DND-41 (cell line): Measurements from ENCODE around the gene ANGPTL5.
A peak's percentile ranks its signal among the peaks of the same experiment; 100 is the strongest.

Source experiments
- ATAC-seq: fragments of 200-7000 bp; cut with Tn5 transposase; 3 replicates; pipeline ENCODE4 v1.9.1; 2021; ENCODE audit warnings: low read depth; ENCODE audit not compliant: insufficient read depth
- DNase-seq: peaks from one replicate; pipeline ENCODE4 v3.0.0-alpha.2; 2020
- H2AFZ ChIP-seq: 2 replicates; pipeline ENCODE4 v1.6.0; 2012; ENCODE audit warnings: low read depth, low read length
- H3K27ac ChIP-seq: 2 replicates; pipeline ENCODE4 v1.5.1; 2012; ENCODE audit warnings: low read length, inconsistent platforms
- H3K27me3 ChIP-seq: fragments of 200-600 bp; sonication (generic); 2 replicates; pipeline ENCODE4 v1.6.0; 2012; ENCODE audit warnings: low read length, mild to moderate bottlenecking, inconsistent platforms; ENCODE audit not compliant: insufficient read depth, poor library complexity
- H3K36me3 ChIP-seq: 2 replicates; pipeline ENCODE4 v1.5.1; 2012; ENCODE audit warnings: low read length, inconsistent platforms; ENCODE audit not compliant: insufficient read depth
- H3K4me1 ChIP-seq: 2 replicates; pipeline ENCODE4 v1.5.1; 2012; ENCODE audit warnings: mild to moderate bottlenecking, low read length; ENCODE audit not compliant: insufficient read depth
- H3K4me2 ChIP-seq: 2 replicates; pipeline ENCODE4 v1.6.0; 2012; ENCODE audit warnings: mild to moderate bottlenecking, moderate library complexity, low read length, inconsistent platforms; ENCODE audit not compliant: insufficient read depth
- H3K4me3 ChIP-seq, 2 experiments: fragments of 200-600 bp in 1 of 2; shearing (Covaris generic) in 1 of 2; 2 replicates each; pipeline ENCODE4 v1.5.1; 2012 to 2016; ENCODE audit warnings: inconsistent platforms in 2 of 2, low read length in 2 of 2, mild to moderate bottlenecking in 2 of 2, low read depth in 1 of 2, moderate library complexity in 1 of 2
- H3K79me2 ChIP-seq: 2 replicates; pipeline ENCODE4 v1.6.0; 2012; ENCODE audit warnings: low read length, inconsistent platforms; ENCODE audit not compliant: insufficient read depth
- H3K9ac ChIP-seq: 2 replicates; pipeline ENCODE4 v1.6.0; 2012; ENCODE audit warnings: low read depth, mild to moderate bottlenecking, inconsistent platforms, low read length, moderate library complexity
- H3K9me3 ChIP-seq: 2 replicates; pipeline ENCODE4 v1.5.1; 2012; ENCODE audit warnings: low read length, moderate library complexity, mild to moderate bottlenecking, inconsistent platforms; ENCODE audit not compliant: insufficient read depth, severe bottlenecking
- H4K20me1 ChIP-seq: 2 replicates; pipeline ENCODE4 v1.6.0; 2012; ENCODE audit warnings: low read length; ENCODE audit not compliant: insufficient read depth
- CTCF ChIP-seq: IDR thresholded peaks from 2 replicates; pipeline ENCODE4 v1.5.1; 2012; ENCODE audit warnings: borderline replicate concordance, low read length, moderate library complexity, mild to moderate bottlenecking; ENCODE audit not compliant: poor library complexity, severe bottlenecking; ENCODE audit errors: extremely low read depth
- EZH2 ChIP-seq: IDR thresholded peaks from 3 replicates; pipeline ENCODE4 v1.6.1; 2012; ENCODE audit warnings: borderline replicate concordance, low read depth, mild to moderate bottlenecking, moderate library complexity, low read length, inconsistent platforms; ENCODE audit not compliant: severe bottlenecking

The ANGPTL5 gene

GRCh38 chr11:101914738-101915426 lies 1.4 kb downstream of the ANGPTL5 start, which contains the start of gene CEP126:
CEP126 (plus strand) TSS chr11:101915010; CDS start chr11:101915285, 275 bp downstream.
- H3K4me3 ChIP-seq = peak within 1 kb of the TSS; percentile 24 to 71
- H3K27ac ChIP-seq = peak within 1 kb of the TSS; percentile 62
- H3K79me2 ChIP-seq = no peaks in the 10 kb centered on the region
- no peaks in the 10 kb centered on the region for H4K20me1 ChIP-seq
- H3K9me3 ChIP-seq = no peaks in the 10 kb centered on the region
- peaks cover 22% of the 10 kb centered on the region for H3K4me1 ChIP-seq
- peak within 1 kb of the TSS; percentile 89 for H2AFZ ChIP-seq
- no peaks in the 10 kb centered on the region for H3K27me3 ChIP-seq
- peak; percentile 95 for DNase-seq
- peak within 1 kb of the TSS; percentile 79 for H3K4me2 ChIP-seq
- peak; percentile 94 for ATAC-seq
- peak within 1 kb of the TSS; percentile 55 for H3K9ac ChIP-seq
- peak; percentile 68 for TF ChIP-seq CTCF
- TF ChIP-seq EZH2 = no peak
- no peaks in the 10 kb centered on the region for H3K36me3 ChIP-seq

GRCh38 chr11:101914341-101914737 lies 2.0 kb downstream of the ANGPTL5 start:
- H3K27ac ChIP-seq = no peak overlapping the region; the same call in 1 of the 2 replicates
- H3K9ac ChIP-seq = peak overlapping the region; percentile 55
- H3K27me3 ChIP-seq = no peaks in the 10 kb centered on the region
- TF ChIP-seq CTCF = no peak
- no peak for TF ChIP-seq EZH2
- H3K36me3 ChIP-seq = no peaks in the 10 kb centered on the region
- H3K79me2 ChIP-seq = no peaks in the 10 kb centered on the region
- peak overlapping the region; percentile 66 for H2AFZ ChIP-seq
- peak overlapping the region; percentile 79 for H3K4me2 ChIP-seq
- peak overlapping the region in 1 of 2 experiments; percentile 71; a peak in 3 of 4 replicates for H3K4me3 ChIP-seq
- DNase-seq = no peak
- no peaks in the 10 kb centered on the region for H4K20me1 ChIP-seq
- H3K4me1 ChIP-seq = peaks cover 22% of the 10 kb centered on the region
- no peaks in the 10 kb centered on the region for H3K9me3 ChIP-seq
- no peak for ATAC-seq

GRCh38 chr11:101913656-101914055 lies 2.7 kb downstream of the ANGPTL5 start:
- no peak overlapping the region for H3K4me2 ChIP-seq
- no peak for ATAC-seq
- no peak overlapping the region for H3K9ac ChIP-seq
- no peak overlapping the region for H3K4me3 ChIP-seq
- DNase-seq = no peak
- H2AFZ ChIP-seq = no peak overlapping the region
- TF ChIP-seq CTCF (no peak), EZH2 (no peak)
- H4K20me1 ChIP-seq = no peaks in the 10 kb centered on the region
- peaks cover 22% of the 10 kb centered on the region for H3K4me1 ChIP-seq
- no peaks in the 10 kb centered on the region for H3K79me2 ChIP-seq
- H3K27ac ChIP-seq = no peak overlapping the region
- H3K27me3 ChIP-seq = no peaks in the 10 kb centered on the region
- no peaks in the 10 kb centered on the region for H3K9me3 ChIP-seq
- H3K36me3 ChIP-seq = no peaks in the 10 kb centered on the region
